DND-41 (cell line): ENCODE measurements around the gene KCNT1.

Source experiments
- ATAC-seq: fragments of 200-7000 bp; cut with Tn5 transposase; 3 replicates; pipeline ENCODE4 v1.9.1; 2021; ENCODE audit warnings: low read depth; ENCODE audit not compliant: insufficient read depth
- DNase-seq: peaks from one replicate; pipeline ENCODE4 v3.0.0-alpha.2; 2020
- H2AFZ ChIP-seq: 2 replicates; pipeline ENCODE4 v1.6.0; 2012; ENCODE audit warnings: low read depth, low read length
- H3K27ac ChIP-seq: 2 replicates; pipeline ENCODE4 v1.5.1; 2012; ENCODE audit warnings: low read length, inconsistent platforms
- H3K27me3 ChIP-seq: fragments of 200-600 bp; sonication (generic); 2 replicates; pipeline ENCODE4 v1.6.0; 2012; ENCODE audit warnings: low read length, mild to moderate bottlenecking, inconsistent platforms; ENCODE audit not compliant: insufficient read depth, poor library complexity
- H3K36me3 ChIP-seq: 2 replicates; pipeline ENCODE4 v1.5.1; 2012; ENCODE audit warnings: low read length, inconsistent platforms; ENCODE audit not compliant: insufficient read depth
- H3K4me1 ChIP-seq: 2 replicates; pipeline ENCODE4 v1.5.1; 2012; ENCODE audit warnings: mild to moderate bottlenecking, low read length; ENCODE audit not compliant: insufficient read depth
- H3K4me2 ChIP-seq: 2 replicates; pipeline ENCODE4 v1.6.0; 2012; ENCODE audit warnings: mild to moderate bottlenecking, moderate library complexity, low read length, inconsistent platforms; ENCODE audit not compliant: insufficient read depth
- H3K4me3 ChIP-seq, 2 experiments: fragments of 200-600 bp in 1 of 2; shearing (Covaris generic) in 1 of 2; 2 replicates each; pipeline ENCODE4 v1.5.1; 2012 to 2016; ENCODE audit warnings: inconsistent platforms in 2 of 2, low read length in 2 of 2, mild to moderate bottlenecking in 2 of 2, low read depth in 1 of 2, moderate library complexity in 1 of 2
- H3K79me2 ChIP-seq: 2 replicates; pipeline ENCODE4 v1.6.0; 2012; ENCODE audit warnings: low read length, inconsistent platforms; ENCODE audit not compliant: insufficient read depth
- H3K9ac ChIP-seq: 2 replicates; pipeline ENCODE4 v1.6.0; 2012; ENCODE audit warnings: low read depth, mild to moderate bottlenecking, inconsistent platforms, low read length, moderate library complexity
- H3K9me3 ChIP-seq: 2 replicates; pipeline ENCODE4 v1.5.1; 2012; ENCODE audit warnings: low read length, moderate library complexity, mild to moderate bottlenecking, inconsistent platforms; ENCODE audit not compliant: insufficient read depth, severe bottlenecking
- H4K20me1 ChIP-seq: 2 replicates; pipeline ENCODE4 v1.6.0; 2012; ENCODE audit warnings: low read length; ENCODE audit not compliant: insufficient read depth
- EZH2 ChIP-seq: IDR thresholded peaks from 3 replicates; pipeline ENCODE4 v1.6.1; 2012; ENCODE audit warnings: borderline replicate concordance, low read depth, mild to moderate bottlenecking, moderate library complexity, low read length, inconsistent platforms; ENCODE audit not compliant: severe bottlenecking
- TF ChIP-seq, protein P1 (sequence below): IDR thresholded peaks from 2 replicates; pipeline ENCODE4 v1.5.1; 2012; ENCODE audit warnings: borderline replicate concordance, low read length, moderate library complexity, mild to moderate bottlenecking; ENCODE audit not compliant: poor library complexity, severe bottlenecking; ENCODE audit errors: extremely low read depth

KCNT1 gene

DNA sequence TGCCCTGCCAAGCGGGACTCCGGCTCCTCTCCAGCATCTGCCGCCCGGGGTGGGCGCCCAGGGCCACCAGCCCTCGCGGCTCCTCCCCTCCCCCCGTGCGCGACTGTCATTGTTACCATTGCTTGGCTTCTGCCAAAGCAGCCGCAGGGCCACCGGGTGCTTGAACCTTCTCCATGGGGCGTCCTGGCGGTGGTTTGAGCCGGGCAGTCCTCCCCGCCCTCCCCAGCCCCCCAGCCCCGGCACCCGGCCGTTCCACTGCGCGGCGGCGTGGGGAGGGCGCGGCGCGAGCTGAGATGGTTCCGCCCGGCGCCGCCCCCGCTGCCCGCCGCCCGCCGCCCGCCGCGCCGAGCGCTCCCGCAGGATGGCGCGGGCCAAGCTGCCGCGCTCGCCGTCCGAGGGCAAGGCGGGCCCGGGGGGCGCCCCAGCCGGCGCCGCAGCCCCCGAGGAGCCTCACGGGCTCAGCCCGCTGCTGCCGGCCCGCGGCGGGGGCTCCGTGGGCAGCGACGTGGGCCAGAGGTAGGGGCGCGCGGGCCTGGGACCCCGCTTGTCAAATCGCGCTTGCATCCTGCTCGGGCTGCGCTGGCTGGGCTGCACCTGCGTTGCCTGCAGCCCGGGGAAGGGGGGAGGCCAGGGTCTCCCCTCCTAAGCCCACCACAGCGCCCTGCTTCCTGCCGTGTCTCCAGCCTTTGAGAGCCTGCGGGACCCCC is 34.4 kb downstream of the KCNT1 start:
- no peaks in the 10 kb centered on the region for H3K79me2 ChIP-seq
- no peaks in the 10 kb centered on the region for H3K4me1 ChIP-seq
- H2AFZ ChIP-seq = no peak overlapping the region
- no peak overlapping the region for H3K27ac ChIP-seq
- TF ChIP-seq, protein P1, sequence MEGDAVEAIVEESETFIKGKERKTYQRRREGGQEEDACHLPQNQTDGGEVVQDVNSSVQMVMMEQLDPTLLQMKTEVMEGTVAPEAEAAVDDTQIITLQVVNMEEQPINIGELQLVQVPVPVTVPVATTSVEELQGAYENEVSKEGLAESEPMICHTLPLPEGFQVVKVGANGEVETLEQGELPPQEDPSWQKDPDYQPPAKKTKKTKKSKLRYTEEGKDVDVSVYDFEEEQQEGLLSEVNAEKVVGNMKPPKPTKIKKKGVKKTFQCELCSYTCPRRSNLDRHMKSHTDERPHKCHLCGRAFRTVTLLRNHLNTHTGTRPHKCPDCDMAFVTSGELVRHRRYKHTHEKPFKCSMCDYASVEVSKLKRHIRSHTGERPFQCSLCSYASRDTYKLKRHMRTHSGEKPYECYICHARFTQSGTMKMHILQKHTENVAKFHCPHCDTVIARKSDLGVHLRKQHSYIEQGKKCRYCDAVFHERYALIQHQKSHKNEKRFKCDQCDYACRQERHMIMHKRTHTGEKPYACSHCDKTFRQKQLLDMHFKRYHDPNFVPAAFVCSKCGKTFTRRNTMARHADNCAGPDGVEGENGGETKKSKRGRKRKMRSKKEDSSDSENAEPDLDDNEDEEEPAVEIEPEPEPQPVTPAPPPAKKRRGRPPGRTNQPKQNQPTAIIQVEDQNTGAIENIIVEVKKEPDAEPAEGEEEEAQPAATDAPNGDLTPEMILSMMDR = no peak
- no peak for TF ChIP-seq EZH2
- no peak overlapping the region for H3K4me3 ChIP-seq
- H4K20me1 ChIP-seq = no peaks in the 10 kb centered on the region
- H3K9ac ChIP-seq = no peak overlapping the region
- H3K4me2 ChIP-seq = no peak overlapping the region
- H3K27me3 ChIP-seq = no peaks in the 10 kb centered on the region
- ATAC-seq (no peak), DNase-seq (no peak)
- H3K9me3 ChIP-seq = peaks cover 3% of the 10 kb centered on the region
- H3K36me3 ChIP-seq = no peaks in the 10 kb centered on the region

DNA sequence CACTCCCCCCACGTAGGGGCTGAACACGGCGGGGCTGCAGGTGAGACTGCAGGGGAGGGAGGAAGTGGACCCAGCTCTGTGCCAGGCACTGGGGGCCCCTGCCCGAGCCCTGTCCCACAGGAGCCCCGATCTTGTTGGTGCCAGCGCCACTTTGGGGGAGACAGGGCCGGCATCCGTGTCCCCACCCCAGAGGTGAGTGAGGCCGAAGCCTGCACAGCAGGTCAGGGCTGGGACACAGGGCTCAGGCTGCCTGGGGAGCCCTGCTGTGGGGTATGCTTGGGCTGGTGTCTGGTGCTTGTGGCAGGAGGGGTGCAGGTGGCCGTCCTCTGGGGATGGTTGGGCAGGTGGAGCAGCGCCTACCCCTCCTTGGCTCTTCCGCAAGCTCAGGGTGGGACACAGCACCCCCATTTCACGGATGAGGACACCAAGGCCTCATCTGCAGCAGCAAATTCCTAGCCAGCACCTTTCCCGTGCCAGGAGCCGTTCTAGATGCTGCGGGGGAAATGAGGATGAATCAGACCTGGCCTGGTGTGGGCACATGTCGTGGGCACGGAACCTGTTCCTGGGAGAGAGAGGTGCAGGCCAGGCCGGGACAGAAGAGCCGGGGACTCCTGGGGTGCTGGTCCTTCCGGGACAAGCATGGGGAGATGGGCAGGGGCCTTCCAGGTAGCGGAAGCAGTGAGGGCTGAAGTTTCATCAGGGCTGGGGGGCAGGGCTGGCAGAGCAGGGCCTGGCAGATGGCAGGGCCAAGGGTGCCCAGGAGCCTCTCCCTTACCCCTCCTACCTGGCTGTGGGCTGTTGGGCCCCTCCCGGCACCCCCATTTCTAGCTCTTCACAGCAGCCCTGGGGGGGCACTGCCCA is 35.2 kb downstream of the KCNT1 start:
- no peak for TF ChIP-seq EZH2
- TF ChIP-seq, protein P1 = no peak
- no peaks in the 10 kb centered on the region for H4K20me1 ChIP-seq
- H3K27ac ChIP-seq = no peak overlapping the region
- no peak for ATAC-seq
- H3K36me3 ChIP-seq = no peaks in the 10 kb centered on the region
- no peak overlapping the region for H2AFZ ChIP-seq
- no peaks in the 10 kb centered on the region for H3K9me3 ChIP-seq
- H3K27me3 ChIP-seq = no peaks in the 10 kb centered on the region
- no peak for DNase-seq
- no peak overlapping the region for H3K4me2 ChIP-seq
- no peak overlapping the region for H3K4me3 ChIP-seq
- H3K79me2 ChIP-seq = no peaks in the 10 kb centered on the region
- no peaks in the 10 kb centered on the region for H3K4me1 ChIP-seq
- H3K9ac ChIP-seq = no peak overlapping the region

DNA sequence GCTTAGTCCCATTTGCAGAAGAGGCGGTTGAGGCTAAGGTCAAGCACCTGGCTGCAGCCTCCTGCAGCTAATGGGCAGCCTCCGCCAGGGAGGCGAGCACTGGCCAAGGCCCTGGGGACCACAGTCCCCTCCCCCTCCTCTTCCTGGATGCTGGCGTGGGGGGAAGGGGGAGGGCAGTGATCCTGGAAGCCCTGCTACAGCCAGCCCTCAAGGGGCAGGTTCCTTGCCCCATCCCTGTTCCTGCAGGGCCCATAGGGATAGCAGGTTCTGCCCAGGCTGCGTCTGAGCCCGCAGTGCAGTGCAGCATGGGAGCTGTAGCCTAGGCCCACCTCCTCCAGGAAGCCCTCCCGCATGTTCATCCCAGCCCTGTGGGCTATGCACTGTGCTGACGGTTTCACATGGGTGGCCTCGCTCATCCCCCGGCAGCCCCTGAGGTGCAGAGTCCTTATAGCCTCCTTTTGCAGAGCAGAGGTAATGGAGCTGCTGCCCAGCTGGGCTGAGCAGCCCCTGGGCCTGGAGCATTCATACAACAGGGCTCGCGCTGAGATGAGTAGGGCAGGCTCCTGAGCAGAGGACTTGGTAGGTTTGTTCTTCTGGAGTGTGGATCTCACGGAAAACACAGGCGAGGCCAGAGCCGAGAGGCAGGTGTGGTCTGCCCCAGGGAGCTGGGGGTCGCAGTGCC is 36.0 kb downstream of the KCNT1 start:
- Histone ChIP-seq H3K79me2 (no peaks in the 10 kb centered on the region), H3K9me3 (no peaks in the 10 kb centered on the region), H3K36me3 (no peaks in the 10 kb centered on the region), H3K4me3 (no peak overlapping the region), H3K4me1 (no peaks in the 10 kb centered on the region), H3K27me3 (no peaks in the 10 kb centered on the region), H3K4me2 (no peak overlapping the region), H2AFZ (no peak overlapping the region), H4K20me1 (no peaks in the 10 kb centered on the region), H3K27ac (no peak overlapping the region), H3K9ac (no peak overlapping the region)
- TF ChIP-seq, protein P1 = no peak
- no peak for TF ChIP-seq EZH2
- DNase-seq = no peak
- ATAC-seq = no peak
